Measurements from ENCODE around the gene POLR3F. TPM values are rescaled to one million over a fixed set of nuclear protein-coding genes. Genes with fewer than 3 reads are reported as not detected.

The POLR3F gene
- total RNA-seq, 1 donor from 2014 or later = 8.4 TPM

DNA sequence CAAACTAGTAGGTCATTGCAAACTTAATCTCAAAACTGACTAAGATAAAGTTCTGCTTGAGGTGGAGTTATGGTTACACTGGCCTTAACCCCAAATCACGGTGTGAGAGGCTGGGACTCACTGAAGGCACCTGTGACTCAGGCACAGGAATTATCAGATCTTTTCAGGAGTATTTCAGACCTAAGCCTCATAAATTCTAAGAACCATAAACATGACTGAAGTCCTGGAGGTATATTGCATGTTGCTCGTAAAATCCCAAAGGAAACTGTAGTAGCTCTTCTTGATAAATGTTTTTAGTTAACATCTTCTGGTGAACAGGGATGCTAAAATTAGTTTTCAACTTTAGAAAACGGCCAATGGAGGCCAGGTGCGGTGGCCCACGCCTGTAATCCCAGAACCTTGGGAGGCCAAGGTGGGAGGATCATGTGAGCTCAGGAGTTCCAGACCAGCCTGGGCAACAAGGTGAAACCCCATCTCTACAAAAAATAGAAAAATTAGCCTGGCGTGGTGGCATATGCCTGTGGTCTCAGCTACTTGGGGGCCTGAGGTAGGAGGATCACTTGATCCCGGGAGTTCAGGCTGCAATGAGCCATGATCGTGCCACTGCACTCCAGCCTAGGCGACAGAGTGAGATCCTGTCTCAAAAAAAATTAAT, 36.9 kb upstream of the POLR3F start:
- Histone ChIP-seq H3K9me3 (replicated peaks) (no peaks in the 10 kb centered on the region), H3K4me3 (no peak overlapping the region), H3K27ac (replicated peaks) (no peak overlapping the region), H3K36me3 (peaks cover 7% of the 10 kb centered on the region), H3K4me1 (peaks cover 5% of the 10 kb centered on the region), H3K27me3 (ENCODE audit: low read depth) (no peaks in the 10 kb centered on the region)
- TF ChIP-seq, protein P1, sequence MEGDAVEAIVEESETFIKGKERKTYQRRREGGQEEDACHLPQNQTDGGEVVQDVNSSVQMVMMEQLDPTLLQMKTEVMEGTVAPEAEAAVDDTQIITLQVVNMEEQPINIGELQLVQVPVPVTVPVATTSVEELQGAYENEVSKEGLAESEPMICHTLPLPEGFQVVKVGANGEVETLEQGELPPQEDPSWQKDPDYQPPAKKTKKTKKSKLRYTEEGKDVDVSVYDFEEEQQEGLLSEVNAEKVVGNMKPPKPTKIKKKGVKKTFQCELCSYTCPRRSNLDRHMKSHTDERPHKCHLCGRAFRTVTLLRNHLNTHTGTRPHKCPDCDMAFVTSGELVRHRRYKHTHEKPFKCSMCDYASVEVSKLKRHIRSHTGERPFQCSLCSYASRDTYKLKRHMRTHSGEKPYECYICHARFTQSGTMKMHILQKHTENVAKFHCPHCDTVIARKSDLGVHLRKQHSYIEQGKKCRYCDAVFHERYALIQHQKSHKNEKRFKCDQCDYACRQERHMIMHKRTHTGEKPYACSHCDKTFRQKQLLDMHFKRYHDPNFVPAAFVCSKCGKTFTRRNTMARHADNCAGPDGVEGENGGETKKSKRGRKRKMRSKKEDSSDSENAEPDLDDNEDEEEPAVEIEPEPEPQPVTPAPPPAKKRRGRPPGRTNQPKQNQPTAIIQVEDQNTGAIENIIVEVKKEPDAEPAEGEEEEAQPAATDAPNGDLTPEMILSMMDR (IDR thresholded peaks at IDR 0.05; ENCODE audit: borderline replicate concordance) = no peak
- intact Hi-C loops (cut with micrococcal nuclease) = no loop called here
- no peak for DNase-seq

DNA sequence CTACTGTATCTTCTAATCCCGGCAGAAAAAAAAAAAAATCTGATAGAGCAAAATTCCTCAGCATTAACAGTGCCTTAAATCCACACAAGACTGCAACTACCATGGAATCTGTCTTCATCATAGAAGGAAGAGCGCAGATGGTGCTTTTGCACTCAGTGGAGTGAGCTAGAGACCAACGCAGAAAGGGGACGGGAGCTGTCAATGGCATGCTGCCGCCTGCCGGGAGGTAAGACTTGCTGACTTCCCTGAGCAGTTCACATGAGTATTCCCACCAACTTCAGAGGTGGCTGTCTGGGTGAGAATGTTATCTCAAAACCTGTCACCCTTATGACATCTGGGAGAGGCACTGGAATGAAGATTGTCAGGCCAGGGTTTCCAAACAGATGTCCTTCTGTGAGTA, 36.0 kb upstream of the POLR3F start:
- no peaks in the 10 kb centered on the region for H3K9me3 ChIP-seq (replicated peaks)
- no peak overlapping the region for H3K27ac ChIP-seq (replicated peaks)
- H3K4me3 ChIP-seq = no peak overlapping the region
- H3K36me3 ChIP-seq = peaks cover 7% of the 10 kb centered on the region
- peaks cover 5% of the 10 kb centered on the region for H3K4me1 ChIP-seq
- H3K27me3 ChIP-seq (ENCODE audit: low read depth) = no peaks in the 10 kb centered on the region
- TF ChIP-seq, protein P1 (IDR thresholded peaks at IDR 0.05; ENCODE audit: borderline replicate concordance) = peak; percentile 21
- intact Hi-C loops (cut with micrococcal nuclease) = no loop called here
- DNase-seq = no peak

DNA sequence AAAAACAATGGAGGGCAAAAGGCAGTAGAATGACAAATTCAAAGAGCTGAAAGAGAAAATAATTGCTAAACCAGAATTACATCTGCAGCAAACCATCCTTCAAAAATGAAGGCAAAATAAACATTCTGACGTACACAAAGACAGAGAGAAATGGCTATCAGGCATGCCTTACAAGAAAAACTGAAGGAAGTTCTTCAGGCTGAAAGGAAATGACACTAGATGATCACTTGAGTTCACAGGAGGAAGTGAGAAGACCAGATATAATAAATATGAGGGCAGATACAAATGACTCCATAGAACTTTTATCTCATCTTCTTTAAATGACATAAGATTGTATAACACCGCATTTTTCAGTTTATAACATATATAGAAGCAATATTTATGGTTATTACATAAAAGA, 30.3 kb upstream of the POLR3F start:
- Histone ChIP-seq H3K36me3 (peaks cover 7% of the 10 kb centered on the region), H3K4me3 (no peak overlapping the region), H3K9me3 (replicated peaks) (no peaks in the 10 kb centered on the region), H3K4me1 (no peaks in the 10 kb centered on the region), H3K27me3 (ENCODE audit: low read depth) (no peaks in the 10 kb centered on the region), H3K27ac (replicated peaks) (no peak overlapping the region)
- TF ChIP-seq, protein P1 (IDR thresholded peaks at IDR 0.05; ENCODE audit: borderline replicate concordance) = no peak
- intact Hi-C loops (cut with micrococcal nuclease) = no loop called here
- DNase-seq = no peak

DNA sequence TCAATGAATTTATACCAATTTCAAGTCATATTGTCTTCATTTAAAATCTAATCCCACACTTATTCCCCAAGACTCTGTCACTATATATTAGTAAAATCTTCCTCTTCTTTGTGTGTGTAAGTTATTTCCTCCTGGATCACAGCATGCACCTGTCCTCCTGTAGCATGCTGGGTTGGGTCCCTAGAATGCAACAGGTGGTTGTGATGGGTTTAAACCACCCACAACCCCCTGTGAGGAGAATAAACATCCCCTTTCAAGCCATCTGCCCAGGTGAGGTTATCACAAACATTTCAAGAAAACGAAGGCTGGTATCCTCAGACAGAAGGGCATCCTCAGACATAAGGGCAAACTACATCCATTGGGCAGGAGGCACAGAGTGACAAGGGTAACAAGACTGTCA, 26.8 kb upstream of the POLR3F start:
- TF ChIP-seq, protein P1 (IDR thresholded peaks at IDR 0.05; ENCODE audit: borderline replicate concordance) = no peak
- intact Hi-C loops (cut with micrococcal nuclease) = no loop called here
- no peak for DNase-seq

DNA sequence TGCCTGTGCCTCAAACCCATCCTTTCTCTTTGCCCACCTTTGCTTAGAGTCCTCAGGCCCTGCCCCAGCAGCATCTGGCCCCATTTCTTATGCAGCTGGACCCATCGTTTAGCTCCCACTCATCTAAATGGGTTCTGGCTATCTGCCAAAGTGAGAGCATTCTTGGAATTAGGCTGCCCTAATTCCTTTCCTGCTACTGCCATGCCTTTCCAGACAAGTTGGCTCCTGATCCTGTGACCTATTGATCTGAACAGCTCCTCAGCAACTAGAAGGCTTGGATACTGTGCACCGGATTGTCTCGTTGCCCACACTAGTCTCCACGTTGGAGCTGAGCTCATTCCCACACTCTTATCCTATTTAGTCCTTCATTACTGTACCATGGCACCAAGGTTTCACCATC, 23.3 kb upstream of the POLR3F start:
- no peak for DNase-seq
- Histone ChIP-seq H3K9me3 (replicated peaks) (no peaks in the 10 kb centered on the region), H3K27me3 (ENCODE audit: low read depth) (no peaks in the 10 kb centered on the region), H3K4me1 (no peaks in the 10 kb centered on the region), H3K4me3 (no peak overlapping the region), H3K36me3 (peaks cover 3% of the 10 kb centered on the region), H3K27ac (replicated peaks) (no peak overlapping the region)
- intact Hi-C loops (cut with micrococcal nuclease) = no loop called here
- TF ChIP-seq, protein P1 (IDR thresholded peaks at IDR 0.05; ENCODE audit: borderline replicate concordance) = no peak

More for the DNA sequence above, 26.8 kb upstream of the POLR3F start:
- Histone ChIP-seq H3K4me3 (no peak overlapping the region), H3K4me1 (no peaks in the 10 kb centered on the region), H3K9me3 (replicated peaks) (no peaks in the 10 kb centered on the region), H3K27me3 (ENCODE audit: low read depth) (no peaks in the 10 kb centered on the region), H3K36me3 (no peaks in the 10 kb centered on the region), H3K27ac (replicated peaks) (no peak overlapping the region)

All from left ventricle myocardium inferior (tissue), 1 donor.